AG10803 (cell line): ENCODE results near the gene PML.

Experiments
- DNase-seq: peaks from one replicate; pipeline ENCODE4 v3.0.0; 2010; ENCODE audit warnings: low read depth
- H3K4me3 ChIP-seq: 2 replicates; pipeline ENCODE4 v1.5.1; 2011; ENCODE audit warnings: mild to moderate bottlenecking, low read length, control low read depth
- TF ChIP-seq, protein P1 (sequence below): conservative IDR thresholded peaks from 2 replicates; pipeline ENCODE4 v1.5.1; 2011; ENCODE audit warnings: mild to moderate bottlenecking, low read length, control low read depth, inconsistent platforms

PML gene

DNA sequence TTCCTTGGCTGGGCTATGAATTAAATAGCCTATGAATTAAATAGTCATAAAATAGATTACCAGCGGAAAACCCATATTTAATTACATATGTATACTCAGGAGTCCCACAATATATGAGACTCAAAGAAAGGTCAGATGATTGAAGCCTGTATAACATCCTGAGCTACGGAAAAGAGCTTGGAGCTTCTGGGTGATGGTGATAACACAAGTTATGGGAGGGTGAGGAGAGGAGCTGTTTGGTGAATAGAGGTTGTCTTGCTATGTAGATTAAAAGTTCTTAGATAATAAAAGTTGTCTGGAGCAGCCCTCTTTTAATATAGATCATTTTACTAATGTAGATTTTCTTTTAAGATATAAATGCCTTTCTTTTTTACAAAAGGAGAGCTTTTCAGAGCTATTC is 1.8 kb downstream of the PML start:
- H3K4me3 ChIP-seq, result peak overlapping the region; percentile 97
- DNase-seq, result no peak
- TF ChIP-seq, protein P1, sequence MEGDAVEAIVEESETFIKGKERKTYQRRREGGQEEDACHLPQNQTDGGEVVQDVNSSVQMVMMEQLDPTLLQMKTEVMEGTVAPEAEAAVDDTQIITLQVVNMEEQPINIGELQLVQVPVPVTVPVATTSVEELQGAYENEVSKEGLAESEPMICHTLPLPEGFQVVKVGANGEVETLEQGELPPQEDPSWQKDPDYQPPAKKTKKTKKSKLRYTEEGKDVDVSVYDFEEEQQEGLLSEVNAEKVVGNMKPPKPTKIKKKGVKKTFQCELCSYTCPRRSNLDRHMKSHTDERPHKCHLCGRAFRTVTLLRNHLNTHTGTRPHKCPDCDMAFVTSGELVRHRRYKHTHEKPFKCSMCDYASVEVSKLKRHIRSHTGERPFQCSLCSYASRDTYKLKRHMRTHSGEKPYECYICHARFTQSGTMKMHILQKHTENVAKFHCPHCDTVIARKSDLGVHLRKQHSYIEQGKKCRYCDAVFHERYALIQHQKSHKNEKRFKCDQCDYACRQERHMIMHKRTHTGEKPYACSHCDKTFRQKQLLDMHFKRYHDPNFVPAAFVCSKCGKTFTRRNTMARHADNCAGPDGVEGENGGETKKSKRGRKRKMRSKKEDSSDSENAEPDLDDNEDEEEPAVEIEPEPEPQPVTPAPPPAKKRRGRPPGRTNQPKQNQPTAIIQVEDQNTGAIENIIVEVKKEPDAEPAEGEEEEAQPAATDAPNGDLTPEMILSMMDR, result no peak

DNA sequence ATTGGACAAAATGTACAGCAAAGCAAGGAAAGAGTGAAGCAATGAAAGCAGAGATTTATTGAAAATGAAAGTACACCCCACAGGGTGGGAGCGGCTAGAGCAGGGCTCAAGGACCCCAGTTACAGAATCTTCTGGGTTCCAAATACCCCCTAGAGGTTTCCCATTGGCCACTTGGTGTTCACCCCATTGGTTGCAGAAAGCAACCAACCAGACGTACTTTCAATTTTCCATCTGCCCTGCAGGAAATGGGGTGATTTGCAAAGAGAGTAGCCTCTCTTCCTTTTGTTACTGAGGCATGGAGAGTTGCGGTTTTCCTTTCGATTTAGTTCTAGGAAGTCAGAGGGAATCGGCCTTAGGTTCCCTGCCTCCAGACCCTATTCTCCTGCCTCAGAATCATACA is 2.4 kb downstream of the PML start:
- H3K4me3 ChIP-seq, result peak overlapping the region; percentile 97
- DNase-seq, result peak; percentile 67
- TF ChIP-seq, protein P1, result 0 out of 2 replicates have a peak, but pooled peaks have one; percentile 3

DNA sequence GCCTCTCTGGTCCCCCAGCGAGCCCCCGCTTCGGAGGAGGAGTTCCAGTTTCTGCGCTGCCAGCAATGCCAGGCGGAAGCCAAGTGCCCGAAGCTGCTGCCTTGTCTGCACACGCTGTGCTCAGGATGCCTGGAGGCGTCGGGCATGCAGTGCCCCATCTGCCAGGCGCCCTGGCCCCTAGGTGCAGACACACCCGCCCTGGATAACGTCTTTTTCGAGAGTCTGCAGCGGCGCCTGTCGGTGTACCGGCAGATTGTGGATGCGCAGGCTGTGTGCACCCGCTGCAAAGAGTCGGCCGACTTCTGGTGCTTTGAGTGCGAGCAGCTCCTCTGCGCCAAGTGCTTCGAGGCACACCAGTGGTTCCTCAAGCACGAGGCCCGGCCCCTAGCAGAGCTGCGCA is 3.5 kb downstream of the PML start:
- H3K4me3 ChIP-seq, result peak overlapping the region; percentile 97
- TF ChIP-seq, protein P1, result no peak
- no peak for DNase-seq

DNA sequence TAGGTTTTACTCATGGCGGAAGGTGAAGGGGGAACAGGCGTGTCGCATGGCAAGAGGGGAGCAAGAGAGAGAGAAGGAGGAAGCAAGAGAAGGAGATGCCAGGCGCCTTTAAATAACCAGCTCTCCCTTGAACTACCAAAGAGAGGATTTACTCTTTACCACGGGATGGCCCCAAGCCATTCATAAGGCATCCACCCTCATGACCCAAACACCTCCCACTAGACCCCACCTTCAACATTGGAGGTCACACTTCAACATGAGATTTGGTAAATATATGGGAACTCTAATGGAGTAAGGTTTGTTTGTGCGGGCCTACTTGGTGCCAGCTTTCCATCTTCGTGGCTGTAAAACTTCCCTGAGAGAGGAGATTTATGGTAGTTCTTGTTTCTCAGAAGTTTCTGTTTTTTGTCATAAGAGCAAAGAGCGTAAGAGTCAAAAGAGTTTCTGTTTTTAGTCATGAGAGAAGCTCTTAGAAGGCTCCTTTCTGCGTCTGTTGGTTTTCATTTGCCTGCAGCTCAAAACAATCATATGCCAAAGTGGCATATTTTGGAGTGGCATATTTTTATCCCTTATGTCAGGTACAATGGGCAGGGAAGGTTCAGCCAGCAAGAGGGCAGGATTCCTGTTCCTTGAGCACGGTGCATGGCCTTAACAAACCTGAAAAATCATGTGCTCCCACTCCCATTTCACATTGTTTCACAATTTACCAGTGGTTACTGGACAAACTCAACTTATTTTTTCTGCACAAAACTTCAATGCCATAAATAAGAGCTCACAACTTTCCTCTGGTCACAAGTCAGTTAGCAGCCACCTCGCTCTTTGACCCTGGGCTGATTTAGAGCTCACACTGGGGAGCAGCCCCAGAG is 12.5 kb downstream of the PML start:
- TF ChIP-seq, protein P1, result no peak
- no peak overlapping the region for H3K4me3 ChIP-seq

DNA sequence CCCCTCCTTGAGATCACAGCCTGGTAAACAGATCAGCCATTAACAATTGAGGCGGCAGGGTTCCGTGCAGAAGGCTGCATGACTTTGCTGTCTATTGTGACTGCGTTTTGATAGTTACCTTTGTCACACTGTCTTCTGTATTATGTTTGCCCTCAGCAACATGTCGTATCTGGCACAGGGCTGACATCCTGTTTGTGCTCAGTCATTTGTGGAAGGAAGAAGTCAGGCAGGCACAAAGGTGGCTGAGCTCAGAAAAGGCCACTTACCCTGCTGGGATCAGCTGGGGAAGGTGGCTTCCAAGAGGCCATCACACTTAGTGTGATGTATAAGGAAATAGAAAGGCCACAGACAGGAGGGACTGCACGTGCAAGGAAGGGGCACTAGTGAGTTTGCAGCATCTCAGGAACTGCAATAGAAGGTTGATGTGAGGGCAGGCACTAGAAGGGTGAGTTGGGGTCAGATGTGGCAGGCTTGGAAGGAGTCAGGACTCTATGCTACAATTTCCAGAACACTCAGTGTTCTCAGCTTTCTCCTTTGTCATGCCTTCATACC is 13.4 kb downstream of the PML start:
- TF ChIP-seq, protein P1, result no peak
- no peak for DNase-seq

More for the DNA sequence above, 12.5 kb downstream of the PML start:
- DNase-seq, result no peak

DNA sequence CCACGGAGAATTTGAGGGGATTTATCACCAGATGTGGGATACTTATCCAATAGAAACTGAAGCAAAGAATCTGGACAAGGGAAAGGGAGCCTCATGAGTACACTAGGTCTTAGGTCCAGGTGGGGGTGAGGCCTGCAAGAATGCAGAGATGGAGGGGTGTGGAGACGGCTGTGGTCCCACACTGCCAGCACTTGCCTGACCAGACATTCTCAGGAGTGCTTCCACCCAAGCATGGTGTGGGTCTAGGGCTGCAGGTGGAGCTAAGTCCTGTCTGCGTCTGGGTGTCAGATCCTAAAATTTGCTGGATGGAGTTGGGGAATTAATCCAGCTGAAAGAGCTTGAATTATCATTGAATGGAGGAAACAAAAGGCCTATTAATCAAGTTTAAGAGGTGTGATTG is 14.4 kb downstream of the PML start:
- no peak for DNase-seq
- H3K4me3 ChIP-seq, result no peak overlapping the region

More for the DNA sequence above, 13.4 kb downstream of the PML start:
- no peak overlapping the region for H3K4me3 ChIP-seq

More for the DNA sequence above, 14.4 kb downstream of the PML start:
- TF ChIP-seq, protein P1, result no peak
